GM10266 (cell line): Measurements from ENCODE around the gene SLC22A31.

Experiments used
- DNase-seq: peaks from one replicate; pipeline ENCODE4 v3.0.0; 2012; ENCODE audit errors: extremely low spot score
- TF ChIP-seq, protein P1 (sequence below): IDR thresholded peaks from 2 replicates; pipeline ENCODE4 v1.5.1; 2012; ENCODE audit warnings: mild to moderate bottlenecking, low read depth; ENCODE audit not compliant: control insufficient read depth, insufficient read depth; ENCODE audit errors: missing control alignments

The SLC22A31 gene

DNA sequence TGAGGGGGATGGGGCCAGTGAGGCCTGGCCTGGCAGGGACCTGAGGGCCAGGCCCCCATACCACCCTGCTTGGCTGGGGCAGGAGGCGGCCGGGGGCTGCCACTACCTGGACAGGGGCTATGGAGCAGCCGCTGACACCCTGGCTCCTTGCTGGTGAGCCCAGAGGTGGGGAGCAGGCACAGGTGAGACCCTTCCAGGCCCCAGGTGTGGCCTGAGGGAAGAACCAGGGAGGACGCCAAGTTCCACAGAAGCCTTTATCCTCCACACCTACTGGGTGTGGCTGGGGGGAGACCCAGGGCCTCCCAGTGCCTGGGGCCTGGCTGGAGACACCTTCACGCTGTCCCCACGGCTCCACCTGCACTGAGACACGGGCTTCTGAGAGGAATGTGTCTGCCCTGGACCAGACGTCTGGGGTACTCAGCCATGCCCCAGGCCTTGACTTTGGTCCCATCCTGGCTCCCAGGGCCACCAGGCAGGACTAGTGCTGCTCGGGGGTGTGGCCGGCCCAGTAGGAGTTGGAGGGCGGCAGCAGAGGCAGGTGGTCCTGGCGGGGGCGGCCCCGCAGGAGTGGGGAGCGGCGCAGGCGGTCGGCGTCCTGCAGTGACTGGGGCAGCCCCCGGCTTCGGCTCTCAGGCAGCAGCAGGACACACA is 4.7 kb downstream of the SLC22A31 start:
- TF ChIP-seq, protein P1, sequence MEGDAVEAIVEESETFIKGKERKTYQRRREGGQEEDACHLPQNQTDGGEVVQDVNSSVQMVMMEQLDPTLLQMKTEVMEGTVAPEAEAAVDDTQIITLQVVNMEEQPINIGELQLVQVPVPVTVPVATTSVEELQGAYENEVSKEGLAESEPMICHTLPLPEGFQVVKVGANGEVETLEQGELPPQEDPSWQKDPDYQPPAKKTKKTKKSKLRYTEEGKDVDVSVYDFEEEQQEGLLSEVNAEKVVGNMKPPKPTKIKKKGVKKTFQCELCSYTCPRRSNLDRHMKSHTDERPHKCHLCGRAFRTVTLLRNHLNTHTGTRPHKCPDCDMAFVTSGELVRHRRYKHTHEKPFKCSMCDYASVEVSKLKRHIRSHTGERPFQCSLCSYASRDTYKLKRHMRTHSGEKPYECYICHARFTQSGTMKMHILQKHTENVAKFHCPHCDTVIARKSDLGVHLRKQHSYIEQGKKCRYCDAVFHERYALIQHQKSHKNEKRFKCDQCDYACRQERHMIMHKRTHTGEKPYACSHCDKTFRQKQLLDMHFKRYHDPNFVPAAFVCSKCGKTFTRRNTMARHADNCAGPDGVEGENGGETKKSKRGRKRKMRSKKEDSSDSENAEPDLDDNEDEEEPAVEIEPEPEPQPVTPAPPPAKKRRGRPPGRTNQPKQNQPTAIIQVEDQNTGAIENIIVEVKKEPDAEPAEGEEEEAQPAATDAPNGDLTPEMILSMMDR, result no peak
- DNase-seq, result no peak

DNA sequence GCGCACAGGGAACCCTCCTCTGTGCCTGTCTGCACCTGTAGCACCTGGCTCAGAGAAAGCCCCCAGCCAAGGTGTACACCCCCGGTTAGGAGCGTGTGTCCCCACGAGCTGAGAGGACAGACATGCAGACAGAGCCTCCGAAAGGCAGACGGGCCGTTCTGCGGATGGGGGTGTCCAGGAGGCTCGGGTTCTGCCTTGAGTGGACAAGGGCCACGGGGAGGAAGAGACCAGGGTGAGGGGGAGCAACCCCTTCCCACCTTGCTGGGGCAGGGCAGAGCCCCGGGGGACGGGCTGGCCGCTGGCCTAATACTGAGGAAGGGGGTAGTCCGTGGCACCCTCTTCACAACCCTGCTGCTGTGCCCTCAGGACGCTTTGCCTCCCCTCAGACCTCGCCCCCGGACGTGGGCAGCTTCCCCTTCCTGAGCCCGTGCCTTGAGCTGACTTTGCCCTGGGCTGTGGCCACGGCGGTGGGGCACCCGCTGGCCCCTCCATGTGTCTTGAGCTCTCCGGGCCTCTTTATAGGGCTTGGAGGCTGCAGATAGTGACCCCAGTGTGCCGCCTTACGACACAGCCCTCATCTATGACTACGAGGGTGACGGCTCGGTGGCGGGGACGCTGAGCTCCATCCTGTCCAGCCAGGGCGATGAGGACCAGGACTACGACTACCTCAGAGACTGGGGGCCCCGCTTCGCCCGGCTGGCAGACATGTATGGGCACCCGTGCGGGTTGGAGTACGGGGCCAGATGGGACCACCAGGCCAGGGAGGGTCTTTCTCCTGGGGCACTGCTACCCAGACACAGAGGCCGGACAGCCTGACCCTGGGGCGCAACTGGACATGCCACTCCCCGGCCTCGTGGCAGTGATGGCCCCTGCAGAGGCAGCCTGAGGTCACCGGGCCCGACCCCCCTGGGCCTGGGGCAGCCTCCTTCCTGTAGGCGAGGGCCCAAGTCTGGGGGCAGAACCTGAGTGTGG is 5.7 kb downstream of the SLC22A31 start:
- TF ChIP-seq, protein P1, result no peak
- no peak for DNase-seq

DNA sequence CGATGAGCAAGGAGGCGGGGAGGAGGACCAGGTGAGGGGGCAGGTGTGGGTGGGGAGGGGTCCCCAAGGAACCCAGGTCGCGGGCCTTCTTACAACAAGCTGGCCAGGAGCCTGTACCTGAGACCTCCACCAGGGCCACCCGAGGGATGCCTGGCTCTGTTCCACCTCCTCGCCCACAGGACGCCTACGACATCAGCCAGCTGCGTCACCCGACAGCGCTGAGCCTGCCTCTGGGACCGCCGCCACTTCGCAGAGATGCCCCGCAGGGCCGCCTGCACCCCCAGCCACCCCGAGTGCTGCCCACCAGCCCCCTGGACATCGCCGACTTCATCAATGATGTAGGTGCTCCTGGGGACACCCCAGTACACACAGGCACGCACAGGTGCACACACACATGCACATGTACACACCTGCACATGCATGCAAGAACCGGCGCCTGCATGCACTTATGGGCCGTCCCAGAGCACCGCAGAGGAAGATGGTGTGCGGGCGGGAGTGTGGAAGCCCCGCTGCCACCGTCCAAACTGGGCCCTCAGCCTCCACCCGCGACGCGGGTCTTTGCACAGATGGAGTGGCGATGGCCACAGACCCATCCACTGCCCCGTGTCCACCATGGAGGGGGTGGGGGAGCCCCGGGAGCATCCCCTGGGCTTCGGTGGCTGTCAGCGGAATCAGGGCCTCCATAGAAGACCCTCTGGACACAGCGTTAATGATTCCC is 6.6 kb downstream of the SLC22A31 start:
- no peak for DNase-seq
- TF ChIP-seq, protein P1, result no peak

DNA sequence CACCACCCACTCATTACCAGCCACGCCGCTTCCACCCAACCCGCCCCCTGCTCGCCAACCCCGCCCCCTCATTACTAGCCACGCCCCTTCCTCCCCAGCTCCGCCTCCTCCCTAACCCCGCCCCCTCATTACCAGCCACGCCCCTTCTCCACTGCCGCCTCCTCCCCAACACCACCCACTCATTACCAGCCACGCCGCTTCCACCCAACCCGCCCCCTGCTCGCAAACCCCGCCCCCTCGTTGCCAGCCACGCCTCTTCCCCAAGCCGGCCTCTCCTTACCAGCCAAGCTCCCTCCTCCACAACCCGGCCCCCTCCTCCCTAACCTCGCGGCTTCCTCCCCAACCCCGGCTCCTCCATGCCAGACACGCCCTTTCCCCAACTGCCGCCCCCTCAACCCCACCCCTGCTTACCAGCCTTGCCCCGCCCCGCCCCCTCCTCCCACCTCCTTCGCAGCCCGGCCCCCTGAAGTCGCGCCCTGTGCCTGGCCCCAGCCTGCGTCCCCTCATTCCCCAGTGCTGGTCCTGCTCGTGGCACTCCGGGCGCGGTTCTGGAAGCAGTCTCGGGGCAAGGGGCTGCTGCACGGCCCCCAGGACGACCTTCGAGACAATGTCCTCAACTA is 7.3 kb downstream of the SLC22A31 start:
- TF ChIP-seq, protein P1, result no peak
- peak; percentile 88 for DNase-seq

DNA sequence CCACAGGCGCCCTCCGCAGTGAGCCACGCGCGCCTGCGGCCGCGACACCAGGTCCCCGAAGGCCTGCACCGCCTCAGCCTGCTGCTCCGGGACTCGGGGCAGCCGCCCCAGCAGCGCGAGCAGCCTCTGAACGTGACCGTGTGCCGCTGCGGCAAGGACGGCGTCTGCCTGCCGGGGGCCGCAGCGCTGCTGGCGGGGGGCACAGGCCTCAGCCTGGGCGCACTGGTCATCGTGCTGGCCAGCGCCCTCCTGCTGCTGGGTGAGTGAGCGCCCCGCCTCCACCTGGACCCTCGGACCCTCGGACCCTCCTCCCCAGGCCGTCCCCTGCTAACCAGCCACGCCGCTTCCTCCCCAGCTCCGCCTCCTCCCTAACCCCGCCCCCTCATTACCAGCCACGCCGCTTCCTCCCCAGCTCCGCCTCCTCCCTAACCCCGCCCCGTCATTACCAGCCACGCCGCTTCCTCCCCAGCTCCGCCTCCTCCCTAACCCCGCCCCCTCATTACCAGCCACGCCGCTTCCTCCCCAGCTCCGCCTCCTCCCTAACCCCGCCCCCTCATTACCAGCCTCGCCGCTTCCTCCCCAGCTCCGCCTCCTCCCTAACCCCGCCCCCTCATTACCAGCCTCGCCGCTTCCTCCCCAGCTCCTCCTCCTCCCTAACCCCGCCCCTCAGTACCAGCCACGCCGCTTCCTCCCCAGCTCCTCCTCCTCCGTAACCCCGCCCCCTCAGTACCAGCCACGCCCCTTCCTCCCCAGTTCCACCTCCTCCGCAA is 8.0 kb downstream of the SLC22A31 start:
- peak; percentile 89 for DNase-seq

DNA sequence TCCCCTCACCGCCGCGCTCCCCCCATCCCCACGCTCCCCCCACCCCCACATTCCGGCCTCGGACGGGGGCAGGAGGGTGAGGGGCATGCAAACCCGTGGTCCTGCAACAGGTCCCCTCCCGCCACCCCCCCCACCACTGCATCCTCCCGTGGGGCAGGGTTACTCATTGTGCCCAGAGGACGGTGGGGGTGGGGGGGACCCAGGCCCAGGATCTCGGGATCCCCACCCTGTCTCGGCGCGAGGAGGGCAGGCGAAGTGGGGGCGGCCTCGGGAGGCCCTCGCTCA is 8.5 kb downstream of the SLC22A31 start:
- no peak for DNase-seq
- TF ChIP-seq, protein P1, result no peak
